Neuronal stem cell (in vitro differentiated cells): ENCODE data around the gene PPP1R1C.

Experiments used
- DNase-seq: peaks from one replicate; pipeline ENCODE4 v3.0.0-alpha.2; 2013; ENCODE audit warnings: low spot score
- H2AFZ ChIP-seq: one replicate; pipeline ENCODE4 v1.6.1; 2013; ENCODE audit warnings: mild to moderate bottlenecking, low read length, inconsistent platforms
- H2AK5ac ChIP-seq: 2 replicates; pipeline ENCODE4 v1.6.1; 2013; ENCODE audit warnings: low read depth, mild to moderate bottlenecking, inconsistent platforms, low read length, moderate library complexity, mixed read lengths
- H2BK120ac ChIP-seq: 2 replicates; pipeline ENCODE4 v1.6.1; 2013; ENCODE audit warnings: low read depth, mild to moderate bottlenecking, inconsistent platforms, low read length, moderate library complexity, mixed read lengths
- H2BK12ac ChIP-seq: one replicate; pipeline ENCODE4 v1.6.1; 2013; ENCODE audit warnings: low read length, inconsistent platforms
- H2BK15ac ChIP-seq: 2 replicates; pipeline ENCODE4 v1.6.1; 2013; ENCODE audit warnings: mild to moderate bottlenecking, low read length, inconsistent platforms, mixed read lengths
- H2BK5ac ChIP-seq: one replicate; pipeline ENCODE4 v1.6.1; 2013; ENCODE audit warnings: inconsistent platforms, mild to moderate bottlenecking, low read length, moderate library complexity
- H3K14ac ChIP-seq: one replicate; pipeline ENCODE4 v1.6.1; 2013; ENCODE audit warnings: low read length, inconsistent platforms
- H3K18ac ChIP-seq: 2 replicates; pipeline ENCODE4 v1.6.1; 2013; ENCODE audit warnings: low read length, inconsistent platforms
- H3K23ac ChIP-seq: 2 replicates; pipeline ENCODE4 v1.6.1; 2013; ENCODE audit warnings: low read depth, mild to moderate bottlenecking, mixed read lengths, low read length, inconsistent platforms; ENCODE audit not compliant: poor library complexity
- H3K27ac ChIP-seq: replicated peaks from 3 replicates; pipeline ENCODE4 v1.5.1; 2013; ENCODE audit warnings: low read length, inconsistent platforms
- H3K27me3 ChIP-seq, 3 experiments: 2 replicates each; pipeline ENCODE4 v1.6.1; 2013; ENCODE audit warnings: low read length in 3 of 3, mild to moderate bottlenecking in 2 of 3, inconsistent platforms in 1 of 3, low read depth in 1 of 3, mixed read lengths in 1 of 3, moderate library complexity in 1 of 3; ENCODE audit not compliant: control insufficient read depth in 3 of 3, insufficient read depth in 3 of 3
- H3K36me3 ChIP-seq, 2 donors: replicated peaks in 1 of 2; 2 replicates each; pipeline ENCODE4 v1.6.1; 2013; ENCODE audit warnings: low read length in 2 of 2; ENCODE audit not compliant: control insufficient read depth in 2 of 2, insufficient read depth in 2 of 2
- H3K4ac ChIP-seq: 2 replicates; pipeline ENCODE4 v1.6.1; 2013; ENCODE audit warnings: inconsistent platforms, mild to moderate bottlenecking, low read length, moderate library complexity
- H3K4me1 ChIP-seq, 2 donors: 1 replicate in 1 of 2; 2 replicates in 1 of 2; pipeline ENCODE4 v1.6.1; 2013; ENCODE audit warnings: low read length in 2 of 2, low read depth in 1 of 2; ENCODE audit not compliant: control insufficient read depth in 2 of 2, insufficient read depth in 1 of 2
- H3K4me2 ChIP-seq: one replicate; pipeline ENCODE4 v1.6.1; 2013; ENCODE audit warnings: mild to moderate bottlenecking, low read length, inconsistent platforms; ENCODE audit not compliant: insufficient read depth, poor library complexity, severe bottlenecking
- H3K4me3 ChIP-seq, 2 donors: 2 replicates each; pipeline ENCODE4 v1.5.1; 2013; ENCODE audit warnings: low read length in 2 of 2, mild to moderate bottlenecking in 2 of 2, inconsistent platforms in 1 of 2, moderate library complexity in 1 of 2
- H3K79me1 ChIP-seq: one replicate; pipeline ENCODE4 v1.6.1; 2013; ENCODE audit warnings: low read depth, mild to moderate bottlenecking, inconsistent platforms, low read length, moderate library complexity
- H3K9ac ChIP-seq: one replicate; pipeline ENCODE4 v1.6.1; 2013; ENCODE audit warnings: mild to moderate bottlenecking, low read depth, low read length, inconsistent platforms; ENCODE audit not compliant: poor library complexity
- H3K9me3 ChIP-seq, 2 donors: replicated peaks in 1 of 2; 2 replicates each; pipeline versions ENCODE3 to v1.6.1; 2013; ENCODE audit warnings: low read length in 2 of 2, mild to moderate bottlenecking in 2 of 2, inconsistent platforms in 1 of 2, low read depth in 1 of 2, mixed read lengths in 1 of 2, moderate library complexity in 1 of 2; ENCODE audit not compliant: control insufficient read depth in 2 of 2, insufficient read depth in 1 of 2
- H4K8ac ChIP-seq: one replicate; pipeline ENCODE4 v1.6.1; 2013; ENCODE audit warnings: low read depth, mild to moderate bottlenecking, inconsistent platforms, low read length, moderate library complexity
- H4K91ac ChIP-seq: one replicate; pipeline ENCODE4 v1.6.1; 2013; ENCODE audit warnings: low read length, low read depth, mild to moderate bottlenecking, inconsistent platforms; ENCODE audit not compliant: poor library complexity
- WGBS, 2 donors: extraction: QIAGEN DNeasy Blood & Tissue Kit; methylation state at CpG; one replicate each; pipeline ENCODE4 v1.1.7; 2013; ENCODE audit warnings: missing lambda C conversion rate in 2 of 2, mixed read lengths in 1 of 2; ENCODE audit not compliant: insufficient read length in 2 of 2, insufficient replicate concordance in 1 of 2; ENCODE audit errors: extremely low coverage in 2 of 2; 5-methylcytosine and 5-hydroxymethylcytosine counted together

Gene PPP1R1C

GRCh38 chr2:182057002-182057401 is 71.3 kb downstream of the PPP1R1C start:
- Histone ChIP-seq H3K4ac (no peak overlapping the region), H3K23ac (no peak overlapping the region), H2BK12ac (no peak overlapping the region), H2BK5ac (no peak overlapping the region), H4K8ac (no peak overlapping the region), H3K27ac (no peak overlapping the region), H2AFZ (no peak overlapping the region), H2BK120ac (no peak overlapping the region), H3K4me1 (no peaks in the 10 kb centered on the region), H3K9me3 (no peaks in the 10 kb centered on the region), H4K91ac (no peak overlapping the region), H3K79me1 (no peaks in the 10 kb centered on the region), H3K36me3 (no peaks in the 10 kb centered on the region), H2BK15ac (no peak overlapping the region), H3K18ac (no peak overlapping the region), H3K27me3 (peaks cover 0 to 5% (median 0%) of the 10 kb centered on the region in 3 experiments), H2AK5ac (no peak overlapping the region), H3K4me3 (no peak overlapping the region), H3K9ac (no peak overlapping the region), H3K4me2 (no peak overlapping the region), H3K14ac (no peak overlapping the region)
- no peak for DNase-seq

GRCh38 chr2:182058056-182058455 is 72.4 kb downstream of the PPP1R1C start:
- Histone ChIP-seq H3K4me3 (no peak overlapping the region), H4K8ac (no peak overlapping the region), H3K9me3 (no peaks in the 10 kb centered on the region), H2BK15ac (no peak overlapping the region), H3K79me1 (no peaks in the 10 kb centered on the region), H3K27me3 (peaks cover 0 to 5% (median 0%) of the 10 kb centered on the region in 3 experiments), H3K23ac (no peak overlapping the region), H2BK12ac (no peak overlapping the region), H3K18ac (no peak overlapping the region), H3K4me1 (no peaks in the 10 kb centered on the region), H3K9ac (no peak overlapping the region), H3K14ac (no peak overlapping the region), H3K27ac (no peak overlapping the region), H2AK5ac (no peak overlapping the region), H3K4me2 (no peak overlapping the region), H2BK5ac (no peak overlapping the region), H4K91ac (no peak overlapping the region), H3K4ac (no peak overlapping the region), H2AFZ (no peak overlapping the region), H2BK120ac (no peak overlapping the region), H3K36me3 (no peaks in the 10 kb centered on the region)
- no peak for DNase-seq
- no CpG with 5 or more reads among the region's 1 CpG for WGBS, 2 donors

- Histone ChIP-seq H3K79me1 (no peaks in the 10 kb centered on the region), H3K18ac (no peak overlapping the region), H3K27me3 (no peaks in the 10 kb centered on the region), H2AK5ac (no peak overlapping the region), H2BK12ac (no peak overlapping the region), H3K4me2 (no peak overlapping the region), H3K9ac (no peak overlapping the region), H2BK15ac (no peak overlapping the region), H4K91ac (no peak overlapping the region), H3K36me3 (no peaks in the 10 kb centered on the region), H3K4ac (no peak overlapping the region), H2BK120ac (no peak overlapping the region), H3K4me1 (no peaks in the 10 kb centered on the region), H3K27ac (no peak overlapping the region), H2BK5ac (no peak overlapping the region), H3K23ac (no peak overlapping the region), H3K9me3 (no peaks in the 10 kb centered on the region), H3K14ac (no peak overlapping the region), H3K4me3 (no peak overlapping the region), H4K8ac (no peak overlapping the region), H2AFZ (no peak overlapping the region)
- WGBS, 2 donors: no CpG with 5 or more reads among the region's 1 CpG
- no peak for DNase-seq
These were observed 76.1 kb downstream of the PPP1R1C start for GRCh38 chr2:182061739-182062138.

- no peak overlapping the region for H3K4me2 ChIP-seq
- WGBS, 2 donors: no CpG with 5 or more reads among the region's 3 CpGs
- no peak overlapping the region for H2AFZ ChIP-seq
- no peak overlapping the region for H2BK120ac ChIP-seq
- no peak for DNase-seq
- H3K9me3 ChIP-seq: no peaks in the 10 kb centered on the region
- H3K36me3 ChIP-seq: no peaks in the 10 kb centered on the region
- no peak overlapping the region for H3K27ac ChIP-seq
- H2BK12ac ChIP-seq: no peak overlapping the region
- H4K91ac ChIP-seq: no peak overlapping the region
- no peaks in the 10 kb centered on the region for H3K4me1 ChIP-seq
- H3K4ac ChIP-seq: no peak overlapping the region
- no peak overlapping the region for H3K23ac ChIP-seq
- H3K27me3 ChIP-seq: no peaks in the 10 kb centered on the region
- H2BK15ac ChIP-seq: no peak overlapping the region
- H4K8ac ChIP-seq: no peak overlapping the region
- H3K9ac ChIP-seq: no peak overlapping the region
- H2AK5ac ChIP-seq: no peak overlapping the region
- H3K79me1 ChIP-seq: no peaks in the 10 kb centered on the region
- H3K14ac ChIP-seq: no peak overlapping the region
- no peak overlapping the region for H3K18ac ChIP-seq
- H2BK5ac ChIP-seq: no peak overlapping the region
- H3K4me3 ChIP-seq: no peak overlapping the region
These were observed 76.8 kb downstream of the PPP1R1C start for GRCh38 chr2:182062329-182062972.
